HK-2 (cell line): ENCODE results near the gene AOAH.
A peak's percentile ranks its signal among the peaks of the same experiment; 100 is the strongest.

Source experiments
- DNase-seq: peaks from one replicate; pipeline ENCODE4 v3.0.0-alpha.2; 2018; ENCODE audit not compliant: unreplicated experiment

Gene AOAH

DNA sequence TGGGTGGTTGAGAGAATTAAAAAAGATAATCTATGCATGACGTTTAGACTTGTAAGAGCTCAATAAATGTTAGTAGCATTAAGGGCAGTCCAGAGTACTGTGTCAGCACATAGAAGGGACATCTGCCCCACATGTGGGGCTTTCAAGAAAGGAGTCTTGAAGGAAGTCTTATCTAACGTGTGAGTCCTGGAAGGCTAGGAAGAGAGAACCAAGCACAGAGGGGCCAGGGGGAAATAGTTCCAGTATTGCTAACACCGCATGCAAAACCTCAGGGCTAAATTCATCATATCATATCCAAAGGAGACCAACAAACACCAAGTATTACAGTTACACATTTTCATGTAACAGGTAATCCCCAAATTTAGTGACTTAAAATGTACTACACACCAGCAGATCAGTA is 122.7 kb downstream of the AOAH start:
- DNase-seq = no peak

DNA sequence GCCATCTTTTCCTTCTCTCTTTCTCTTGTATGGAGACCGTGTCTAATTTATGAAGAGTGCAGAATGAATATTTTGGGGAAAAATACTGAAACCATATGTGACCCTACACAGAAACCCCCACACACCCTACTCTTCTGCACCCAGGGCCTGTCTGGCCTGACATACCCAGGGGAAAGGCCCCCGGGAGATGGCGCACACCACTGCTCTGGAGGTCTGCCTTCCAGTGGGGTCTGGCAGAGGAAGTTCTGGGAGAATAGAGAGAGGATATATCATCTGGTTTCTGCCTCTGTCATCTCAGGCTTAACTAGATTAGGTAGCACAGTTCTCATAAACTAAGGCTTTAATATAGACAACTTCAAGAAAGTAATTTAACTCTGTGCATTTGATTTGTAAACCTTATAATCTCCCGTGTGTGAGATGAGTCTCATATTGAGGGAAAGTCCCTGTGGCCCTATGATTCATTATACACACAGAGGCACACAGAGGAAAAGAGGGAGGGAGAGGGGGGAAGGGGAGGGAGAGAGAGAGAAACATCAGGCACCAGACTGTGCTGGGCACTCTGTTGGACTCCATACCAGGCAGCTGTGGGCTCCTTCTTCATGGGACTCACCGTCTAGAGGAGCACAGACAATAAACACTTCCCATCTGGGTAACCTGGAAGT is 123.3 kb downstream of the AOAH start:
- peak; percentile 35 for DNase-seq

DNA sequence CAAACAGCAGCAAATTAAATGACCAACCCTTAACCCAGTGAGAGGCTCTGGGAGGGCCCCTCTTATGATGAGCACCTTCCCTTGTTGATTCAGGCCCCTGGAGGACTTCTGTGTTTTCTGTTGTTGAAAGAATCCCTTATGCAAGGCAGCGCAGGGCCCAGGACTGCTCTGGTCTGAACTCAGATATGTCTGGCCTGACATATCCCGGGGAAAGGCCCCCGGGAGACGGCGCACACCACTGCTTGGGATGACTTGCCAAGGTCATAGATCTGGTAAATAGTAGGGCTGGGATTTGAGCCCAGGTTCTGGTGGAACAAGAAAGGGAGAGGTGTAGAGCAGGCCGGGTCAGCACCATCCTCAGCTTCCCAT is 124.0 kb downstream of the AOAH start:
- DNase-seq = no peak

DNA sequence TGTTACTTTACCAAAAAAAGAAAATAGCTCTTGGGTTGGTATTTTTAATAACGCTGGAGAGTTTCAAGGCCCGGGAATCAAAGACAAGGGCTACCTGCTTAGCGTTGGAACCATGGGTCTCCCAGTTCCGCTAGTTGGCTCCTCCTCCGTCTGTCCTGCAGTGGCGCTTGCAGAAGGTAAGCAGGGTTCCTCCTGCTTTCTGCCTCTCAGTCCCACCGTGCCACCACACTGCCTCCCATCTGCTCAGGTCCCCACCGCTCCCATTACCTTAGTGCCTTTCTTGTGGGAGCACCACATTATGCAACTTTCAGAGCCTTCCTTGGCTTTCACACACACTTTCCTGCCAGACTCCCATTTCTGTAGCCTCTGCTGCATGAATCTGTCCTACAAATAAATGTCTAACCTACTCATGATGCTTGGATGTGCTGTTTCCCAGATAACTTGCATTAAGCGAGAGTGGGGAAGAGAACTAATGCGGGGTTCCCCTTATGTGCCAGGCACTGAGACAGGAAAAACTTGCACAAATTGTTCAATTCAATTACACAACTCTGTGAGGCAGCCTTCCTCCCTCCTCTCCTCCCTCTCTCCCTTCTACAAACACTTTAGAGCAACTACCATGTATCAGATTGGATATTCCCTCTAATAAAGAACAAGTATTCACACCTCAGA is 124.5 kb downstream of the AOAH start:
- DNase-seq = no peak

DNA sequence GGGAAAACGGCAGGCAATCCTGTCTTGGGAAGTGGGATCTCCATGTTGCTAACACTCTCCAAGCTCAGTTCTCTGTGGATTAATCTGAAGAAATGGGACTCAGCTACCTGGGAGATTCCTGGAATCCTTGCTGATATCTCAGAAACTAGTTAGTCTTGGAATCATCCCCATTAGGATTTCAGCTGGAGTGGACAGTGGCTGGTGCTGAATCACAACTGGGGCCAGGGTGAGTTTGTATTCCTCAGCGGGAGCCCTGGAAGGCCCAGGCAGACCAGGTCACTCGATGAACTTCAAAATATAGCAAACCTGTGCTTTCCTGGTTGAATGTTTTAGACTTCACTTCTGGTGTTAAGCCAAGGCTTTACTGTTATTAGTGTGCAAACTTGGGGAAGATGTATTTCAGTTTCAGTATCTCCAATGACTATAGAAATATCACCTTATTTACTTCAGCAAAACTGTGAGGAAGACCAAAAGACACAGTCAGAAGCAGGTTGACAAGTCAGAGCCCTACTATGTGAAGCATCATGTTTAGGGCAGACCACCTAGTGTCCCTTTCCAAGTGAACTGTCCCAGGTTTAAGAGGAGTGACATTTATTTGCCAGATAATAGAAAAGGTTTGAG is 126.1 kb downstream of the AOAH start:
- DNase-seq = no peak

DNA sequence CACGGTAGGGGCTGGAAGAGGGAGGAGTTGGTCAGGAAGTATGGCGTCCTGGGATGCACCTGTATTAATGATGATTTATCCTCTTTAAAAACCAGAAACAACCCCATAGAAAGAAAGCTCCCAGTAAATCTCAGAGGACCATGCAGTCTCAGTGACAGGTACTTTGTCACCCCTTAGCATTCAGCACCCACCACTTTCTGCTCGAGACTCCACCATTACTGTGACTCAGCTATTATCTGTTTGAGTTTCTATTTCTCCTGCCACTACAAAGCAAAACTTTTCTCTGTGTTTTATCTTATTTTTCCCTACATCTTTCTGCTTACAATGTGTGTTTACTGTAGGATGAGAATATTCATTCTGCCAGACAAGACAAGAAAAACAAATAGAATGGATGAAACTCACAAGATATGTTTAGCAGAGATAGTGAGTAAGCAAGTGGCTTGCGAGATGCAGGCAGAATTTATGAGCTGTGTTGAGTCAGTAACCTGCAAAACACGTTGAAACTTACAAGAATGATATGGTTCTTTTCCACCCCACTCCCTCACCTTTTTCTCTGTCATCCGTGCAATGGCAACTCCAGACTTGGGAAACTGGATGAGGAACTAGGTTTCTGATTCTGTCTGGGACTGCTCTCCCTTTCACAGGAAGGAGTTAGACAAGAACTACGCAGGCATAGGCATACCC is 127.1 kb downstream of the AOAH start:
- DNase-seq = no peak

DNA sequence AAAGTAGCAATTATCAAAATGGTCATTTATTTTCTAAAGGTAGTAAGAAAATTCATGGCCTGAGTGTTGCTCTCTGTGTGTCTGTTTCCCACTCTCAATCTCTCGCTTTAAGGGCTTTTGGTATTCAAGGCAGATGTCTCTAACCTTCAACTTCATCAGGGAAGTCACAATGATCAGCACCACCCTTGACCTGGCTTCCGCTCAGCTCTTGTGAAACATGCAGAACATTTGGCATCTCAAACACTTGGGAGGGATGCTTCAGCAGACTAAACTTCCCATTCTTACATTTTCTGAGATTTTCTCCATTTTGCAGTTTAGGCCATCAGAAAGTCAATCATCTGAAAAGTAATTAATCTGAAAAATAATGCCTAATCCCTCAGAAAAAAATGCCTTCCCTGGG is 129.8 kb downstream of the AOAH start:
- DNase-seq = no peak

DNA sequence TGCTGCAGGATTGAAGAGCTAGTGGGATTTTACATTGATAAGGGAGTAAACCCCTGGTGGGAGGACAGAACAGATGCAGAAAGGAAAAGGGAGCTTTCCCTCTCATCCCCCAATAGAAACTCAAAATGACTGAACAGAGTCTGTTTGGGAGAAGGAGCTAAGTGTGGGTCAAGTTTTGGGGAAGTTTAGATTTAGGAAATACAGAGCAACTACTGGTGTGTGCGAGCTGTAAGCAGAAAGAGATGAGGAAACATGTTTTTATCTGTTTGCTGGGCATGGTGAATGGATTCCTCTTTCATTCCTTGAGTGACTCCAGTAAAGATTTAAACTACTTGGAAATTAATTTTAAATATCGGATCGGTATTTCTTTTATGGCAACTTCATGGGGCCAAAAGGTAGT is 132.7 kb downstream of the AOAH start:
- DNase-seq = no peak

DNA sequence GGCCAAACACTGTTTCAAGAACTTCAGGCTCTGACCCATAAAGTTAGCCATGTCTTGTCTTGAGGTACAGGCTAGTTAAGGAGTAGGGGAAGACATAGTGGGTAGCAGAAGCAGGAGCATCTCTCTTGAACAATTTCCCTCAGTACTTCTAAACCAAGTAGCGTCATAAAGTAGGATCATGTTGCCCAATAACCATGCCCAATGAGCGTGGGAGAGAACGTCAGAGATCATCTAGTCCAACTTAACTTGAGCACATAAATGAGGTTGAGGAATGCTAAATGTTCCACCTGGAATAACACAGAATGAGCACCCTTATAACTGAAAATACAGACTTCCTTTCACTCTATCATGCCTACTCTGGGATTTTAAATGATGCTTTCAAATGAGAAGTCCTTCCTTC is 134.9 kb downstream of the AOAH start:
- DNase-seq = no peak

DNA sequence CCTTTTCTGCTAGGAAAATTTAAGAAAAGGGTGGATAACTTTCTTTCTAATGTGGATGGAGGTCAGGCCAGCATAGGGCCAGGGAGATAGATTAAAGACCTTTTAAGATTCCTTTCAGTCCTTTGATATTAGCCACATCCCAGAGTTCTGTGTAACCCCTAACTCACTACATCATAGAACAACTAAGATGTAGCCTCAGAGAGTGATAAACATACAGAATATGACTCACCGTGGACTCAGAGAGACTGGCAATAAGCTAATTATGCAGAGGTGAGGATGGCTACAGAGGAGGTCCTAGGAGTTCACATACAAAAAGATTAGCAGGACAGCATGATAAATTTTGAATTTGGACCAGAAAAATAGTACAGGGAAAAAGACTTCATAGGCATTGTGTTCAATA is 141.0 kb downstream of the AOAH start:
- DNase-seq = no peak

DNA sequence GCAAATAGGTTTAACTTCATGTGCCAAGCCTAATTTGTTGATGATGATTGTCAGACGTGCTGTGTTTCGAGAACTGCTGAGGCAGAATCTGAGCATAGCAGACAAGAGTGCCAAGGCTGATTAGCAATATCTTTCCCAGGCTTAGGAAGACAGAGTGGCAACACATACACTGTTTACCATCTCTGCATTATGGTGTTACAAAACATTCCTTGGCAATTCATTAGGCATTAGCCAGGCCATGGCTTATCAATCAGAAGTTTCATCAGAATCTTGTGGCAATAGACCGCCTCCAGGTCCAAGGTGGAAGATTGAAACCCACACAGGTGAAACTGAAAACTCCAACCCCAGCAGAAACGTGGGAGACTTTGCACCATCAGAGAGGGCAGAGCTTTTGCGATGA is 148.5 kb downstream of the AOAH start:
- DNase-seq = no peak

DNA sequence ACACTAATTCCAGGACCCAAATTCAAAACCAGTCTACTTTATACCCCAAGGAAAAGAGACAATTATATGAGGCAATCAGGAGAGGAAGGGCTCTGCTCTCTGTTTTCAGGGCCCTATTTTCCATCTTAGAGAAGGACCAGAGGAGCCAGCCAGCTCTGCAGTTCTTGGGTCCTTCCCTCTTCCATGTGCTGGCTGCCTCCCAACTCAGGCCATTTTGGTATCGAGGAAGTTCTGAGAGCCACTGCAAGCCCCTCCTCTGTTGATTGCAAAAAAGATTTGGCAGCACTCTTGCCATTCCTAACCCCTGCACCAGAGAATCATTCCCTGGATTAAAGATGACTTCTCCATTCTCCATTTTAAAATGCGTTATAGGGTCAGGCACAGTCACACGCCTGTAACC is 151.2 kb downstream of the AOAH start:
- DNase-seq = no peak

DNA sequence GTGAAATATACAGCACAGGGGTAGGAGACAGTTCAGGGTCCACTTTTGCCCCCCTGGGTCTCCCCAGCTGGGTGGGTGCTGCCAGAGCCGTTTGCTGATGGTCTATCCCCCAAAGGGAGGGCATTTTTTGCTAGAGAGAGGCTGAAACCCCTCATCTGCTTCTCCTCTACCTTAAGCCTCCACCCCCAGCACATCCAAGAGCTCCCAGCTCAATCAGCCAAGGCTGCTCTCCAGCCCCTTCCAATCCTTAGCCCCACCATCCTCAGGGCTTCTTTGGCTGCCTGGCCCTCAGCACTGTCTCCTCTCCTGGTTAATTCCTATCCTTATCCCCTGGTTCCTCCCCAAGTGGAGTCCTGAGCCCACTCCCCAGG is 153.1 kb downstream of the AOAH start:
- DNase-seq = no peak

DNA sequence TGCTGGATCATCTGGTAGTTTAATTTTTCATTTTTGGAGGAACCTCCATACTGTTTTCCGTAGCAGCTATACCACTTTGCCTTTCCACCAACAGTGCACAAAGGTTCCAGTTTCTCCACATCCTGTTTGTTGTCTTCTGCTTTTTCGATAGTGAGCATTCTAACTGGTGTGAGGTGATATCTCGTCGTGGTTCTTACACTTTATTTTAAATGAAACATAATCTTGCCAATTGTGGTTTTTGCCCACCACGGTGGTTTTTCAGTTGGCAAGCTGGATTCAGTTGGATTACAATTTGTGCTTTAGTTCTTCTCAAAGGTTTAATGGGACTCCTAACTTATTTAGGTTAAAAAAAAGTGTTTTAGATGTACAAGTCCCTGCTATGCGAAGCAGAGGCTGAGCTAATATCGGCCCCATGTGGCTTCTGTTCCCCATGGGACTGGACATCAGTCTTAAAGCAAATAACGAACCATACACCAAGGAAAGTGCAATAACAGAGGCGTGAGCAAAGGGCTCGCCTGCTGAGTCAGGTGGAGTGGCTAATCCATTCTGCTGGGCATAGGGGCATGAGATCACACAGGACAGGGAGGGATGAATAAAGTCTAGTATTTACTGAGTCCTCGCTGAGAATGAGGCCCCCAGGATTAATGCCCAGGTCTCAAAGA is 153.6 kb downstream of the AOAH start:
- no peak for DNase-seq

DNA sequence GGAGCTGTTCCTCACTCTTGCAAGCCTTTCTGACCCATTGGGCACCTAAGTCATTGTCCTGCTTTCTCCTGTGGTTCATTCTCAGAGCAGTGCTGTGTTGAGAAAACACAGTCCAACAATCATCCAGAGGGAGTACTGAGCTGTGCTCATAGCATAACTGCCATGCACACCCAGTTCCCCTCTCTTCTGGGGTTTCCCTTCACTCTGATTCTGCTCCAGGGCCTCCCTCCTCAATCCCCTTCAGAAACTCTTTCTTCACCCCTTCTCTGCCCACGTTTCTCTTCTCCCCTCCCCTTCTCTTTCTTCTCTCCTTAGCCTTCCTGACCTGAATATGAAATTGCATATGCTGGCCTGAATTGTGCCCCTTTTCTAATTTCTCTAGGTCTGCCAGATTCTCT is 155.8 kb downstream of the AOAH start:
- no peak for DNase-seq

DNA sequence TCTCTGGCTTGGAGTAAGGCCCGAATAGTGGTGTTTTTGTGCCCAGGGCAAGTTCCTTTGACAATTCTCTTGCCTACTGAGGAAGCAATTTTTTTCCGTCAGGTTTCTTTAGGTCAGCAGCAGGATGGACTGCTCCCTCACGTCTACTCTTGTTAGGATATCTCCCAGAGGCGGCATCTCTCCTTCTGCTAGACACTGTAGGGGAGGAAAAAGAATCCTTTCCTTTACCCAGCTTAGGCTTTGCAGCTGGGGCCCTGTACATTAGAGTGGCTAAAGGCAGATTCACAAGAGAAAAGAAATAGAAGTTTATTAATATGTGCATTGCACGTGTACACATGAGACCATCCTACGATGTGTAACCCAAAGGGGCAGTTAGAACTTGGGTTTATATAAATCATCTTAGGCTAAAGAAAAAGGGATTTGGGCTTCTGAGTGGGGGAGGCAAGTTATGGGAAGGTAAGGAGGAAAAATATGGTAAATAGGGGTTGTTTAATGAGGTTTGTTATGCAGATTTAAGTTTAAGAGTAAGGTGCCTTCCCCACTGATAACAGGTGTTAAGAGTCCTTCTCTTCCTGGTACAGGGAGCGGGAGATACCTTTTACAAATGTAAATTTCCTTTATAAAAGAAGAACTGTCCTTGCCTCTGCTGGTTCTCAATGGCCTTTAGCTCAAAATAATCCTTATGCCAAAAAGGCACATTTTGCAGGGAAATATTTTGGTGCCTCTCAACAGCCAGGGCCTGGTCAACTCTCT is 156.4 kb downstream of the AOAH start:
- DNase-seq = no peak

DNA sequence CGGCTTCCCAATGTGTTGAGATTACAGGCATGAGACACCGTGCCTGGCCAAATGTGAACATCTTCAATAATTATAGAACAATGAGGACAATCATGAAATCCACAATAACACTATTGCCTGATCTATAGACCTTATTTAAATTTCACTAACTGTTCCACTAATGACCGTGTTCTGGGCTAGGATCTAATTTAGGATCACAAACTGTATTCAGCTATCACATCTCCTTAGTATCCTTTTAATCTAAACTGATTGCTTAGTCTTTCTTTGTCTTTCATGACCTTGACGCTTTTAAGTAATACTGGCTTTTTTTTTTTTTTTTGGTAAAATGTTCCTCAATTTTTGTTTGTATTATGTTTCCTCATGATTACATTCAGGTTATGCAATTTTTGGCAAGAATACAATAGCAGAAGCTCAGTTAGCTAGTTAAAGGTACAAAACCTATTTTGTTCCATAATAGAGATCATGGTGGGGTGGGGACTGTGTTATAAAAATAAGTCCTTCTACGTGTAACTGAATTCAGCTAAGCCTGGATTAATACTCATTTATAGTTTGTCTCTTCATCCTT is 158.4 kb downstream of the AOAH start:
- no peak for DNase-seq

DNA sequence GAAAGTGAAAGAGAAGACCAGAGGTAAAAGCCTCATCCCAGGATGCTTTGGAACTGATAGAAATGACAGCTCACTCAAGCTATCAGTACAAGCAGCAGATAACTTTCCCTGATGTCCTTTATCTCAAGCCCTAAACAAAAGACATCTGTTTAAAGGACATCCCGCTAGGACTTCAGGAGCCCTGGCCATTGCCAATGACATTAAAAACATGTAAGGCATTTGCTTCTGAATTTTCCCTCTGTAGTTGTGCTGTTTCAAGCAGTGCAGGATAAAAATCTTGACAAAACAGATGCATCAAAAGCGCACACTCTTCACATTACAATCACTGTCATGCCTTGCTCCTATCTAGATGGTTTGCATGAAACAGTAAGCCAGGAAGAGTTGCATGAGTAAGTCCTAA is 159.8 kb downstream of the AOAH start:
- no peak for DNase-seq

DNA sequence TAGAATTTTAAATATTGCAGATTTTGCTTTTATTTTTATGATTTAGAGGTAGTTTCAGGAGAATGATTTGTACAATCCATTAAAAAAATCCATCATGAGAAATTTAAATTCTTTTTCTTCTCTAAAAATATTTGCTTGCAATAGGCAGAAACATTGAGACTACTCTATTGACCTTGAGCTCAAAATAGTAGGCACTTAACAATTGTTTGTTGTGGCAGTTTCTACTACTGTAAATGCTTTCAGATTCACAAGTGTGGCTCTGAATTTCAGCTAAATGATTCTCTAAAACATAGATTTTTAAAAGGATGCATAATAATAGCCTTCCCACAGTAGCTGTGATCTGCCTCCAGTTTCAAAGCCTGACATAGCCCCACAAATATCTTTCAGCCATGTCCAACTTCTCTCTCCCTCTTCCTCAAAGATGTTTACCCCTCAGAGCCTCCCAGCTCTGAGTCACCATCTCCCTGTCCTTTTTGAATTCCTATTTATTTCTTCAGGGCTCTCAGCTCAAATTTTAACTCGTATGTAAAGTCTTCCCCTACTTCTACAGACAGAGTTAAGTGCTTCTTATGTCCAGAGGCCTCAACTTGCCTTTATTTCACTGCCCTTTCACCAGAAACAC is 160.5 kb downstream of the AOAH start:
- DNase-seq = no peak

DNA sequence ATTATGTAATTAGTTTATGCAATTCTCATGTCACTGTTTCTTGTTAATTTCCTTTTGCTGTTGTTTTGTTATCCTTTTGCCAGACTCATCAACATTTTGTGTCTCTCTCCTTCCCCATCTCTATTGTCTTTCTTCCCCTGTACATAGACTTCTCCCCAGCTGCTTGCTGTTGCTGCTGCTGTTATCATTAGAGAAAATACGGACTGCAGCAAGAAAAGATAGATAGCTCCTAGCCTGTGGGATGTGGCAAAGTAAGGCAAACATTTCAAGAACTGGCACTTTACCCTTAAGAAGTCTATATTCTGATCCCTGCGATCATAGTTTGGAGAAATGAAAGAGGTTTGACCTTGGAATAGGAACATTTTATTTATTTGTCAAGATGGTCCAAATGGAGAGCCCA is 162.2 kb downstream of the AOAH start:
- no peak for DNase-seq

DNA sequence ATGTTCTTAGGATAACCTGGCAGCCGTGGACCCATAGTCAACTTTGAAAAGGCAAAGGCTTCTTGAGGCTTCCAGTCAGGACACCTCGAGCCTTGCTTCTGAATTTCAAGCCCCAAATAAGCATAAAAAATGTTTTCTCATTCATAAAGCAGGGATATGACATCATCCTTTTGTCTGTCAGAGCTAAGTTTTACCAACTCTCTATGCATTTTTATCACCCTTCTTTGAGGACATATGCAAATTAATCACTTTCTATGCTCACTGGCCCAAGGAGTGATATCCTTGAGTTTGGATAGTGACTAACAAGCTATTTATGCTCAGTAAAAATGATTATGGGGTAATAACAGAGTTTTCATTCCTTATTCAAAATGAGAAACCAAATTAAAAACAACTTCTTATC is 175.3 kb downstream of the AOAH start:
- no peak for DNase-seq
